ENCODE measurements around the gene NQO2.

NQO2 gene

GRCh38 chr6:2962004-2962403, 37.7 kb upstream of the NQO2 start:
- TF ChIP-seq EZH2 (IDR thresholded peaks at IDR 0.05; ENCODE audit: borderline replicate concordance, low read depth, low read length, severe bottlenecking) = no peak
- TF ChIP-seq CTCF (IDR thresholded peaks at IDR 0.05; ENCODE audit: borderline replicate concordance, extremely low read depth, low read length, poor library complexity, severe bottlenecking) = no peak
- Histone ChIP-seq H3K4me2 (ENCODE audit: insufficient read depth, low read length) (no peak overlapping the region), H3K27me3 (ENCODE audit: insufficient read depth, low read length, poor library complexity) (peaks cover 43% of the 10 kb centered on the region), H3K27ac (ENCODE audit: low read length) (no peak overlapping the region), H3K9ac (ENCODE audit: low read depth, low read length) (no peak overlapping the region), H3K4me1 (ENCODE audit: insufficient read depth, low read length) (no peaks in the 10 kb centered on the region), H4K20me1 (ENCODE audit: insufficient read depth, low read length) (no peaks in the 10 kb centered on the region), H3K36me3 (ENCODE audit: insufficient read depth, low read length) (no peaks in the 10 kb centered on the region), H2AFZ (ENCODE audit: low read depth, low read length) (no peak overlapping the region), H3K79me2 (ENCODE audit: insufficient read depth, low read length) (no peaks in the 10 kb centered on the region), H3K9me3 (ENCODE audit: insufficient read depth, low read length, severe bottlenecking) (no peaks in the 10 kb centered on the region), H3K4me3 (ENCODE audit: low read depth in 1 of 2, low read length in 2 of 2) (no peak overlapping the region)
- DNase-seq (no peak), ATAC-seq (ENCODE audit: insufficient read depth, low read depth) (no peak)

DNA sequence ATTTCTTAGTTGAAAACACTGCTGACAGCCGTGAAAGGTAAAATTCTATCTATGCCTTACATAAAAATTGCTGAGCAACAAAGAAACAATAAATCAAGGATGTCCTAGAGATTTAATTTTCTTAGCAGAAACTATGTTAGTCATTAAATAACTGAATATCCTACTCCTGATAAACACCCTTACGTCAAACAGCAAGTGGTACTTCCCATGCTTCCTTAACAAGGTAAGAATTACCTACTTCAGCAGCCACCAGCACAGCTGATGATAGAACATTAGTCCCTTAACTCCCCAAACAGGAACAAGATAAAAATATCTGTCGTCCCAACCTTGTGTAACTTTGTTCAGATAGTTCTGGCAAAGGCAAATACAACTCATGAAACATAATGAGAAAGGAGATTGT, 37.1 kb upstream of the NQO2 start:
- Histone ChIP-seq H3K27ac (ENCODE audit: low read length) (no peak overlapping the region), H3K4me2 (ENCODE audit: insufficient read depth, low read length) (no peak overlapping the region), H3K36me3 (ENCODE audit: insufficient read depth, low read length) (no peaks in the 10 kb centered on the region), H3K4me3 (ENCODE audit: low read depth in 1 of 2, low read length in 2 of 2) (no peak overlapping the region), H4K20me1 (ENCODE audit: insufficient read depth, low read length) (no peaks in the 10 kb centered on the region), H3K9me3 (ENCODE audit: insufficient read depth, low read length, severe bottlenecking) (no peaks in the 10 kb centered on the region), H3K27me3 (ENCODE audit: insufficient read depth, low read length, poor library complexity) (peaks cover 43% of the 10 kb centered on the region), H3K4me1 (ENCODE audit: insufficient read depth, low read length) (no peaks in the 10 kb centered on the region), H3K9ac (ENCODE audit: low read depth, low read length) (no peak overlapping the region), H3K79me2 (ENCODE audit: insufficient read depth, low read length) (no peaks in the 10 kb centered on the region), H2AFZ (ENCODE audit: low read depth, low read length) (no peak overlapping the region)
- ATAC-seq (ENCODE audit: insufficient read depth, low read depth) = no peak
- TF ChIP-seq EZH2 (IDR thresholded peaks at IDR 0.05; ENCODE audit: borderline replicate concordance, low read depth, low read length, severe bottlenecking) (no peak), CTCF (IDR thresholded peaks at IDR 0.05; ENCODE audit: borderline replicate concordance, extremely low read depth, low read length, poor library complexity, severe bottlenecking) (no peak)
- DNase-seq = no peak

- Histone ChIP-seq H3K4me2 (ENCODE audit: insufficient read depth, low read length) (no peak overlapping the region), H3K4me3 (ENCODE audit: low read depth in 1 of 2, low read length in 2 of 2) (no peak overlapping the region), H3K79me2 (ENCODE audit: insufficient read depth, low read length) (no peaks in the 10 kb centered on the region), H3K4me1 (ENCODE audit: insufficient read depth, low read length) (no peaks in the 10 kb centered on the region), H3K9me3 (ENCODE audit: insufficient read depth, low read length, severe bottlenecking) (no peaks in the 10 kb centered on the region), H3K36me3 (ENCODE audit: insufficient read depth, low read length) (no peaks in the 10 kb centered on the region), H3K9ac (ENCODE audit: low read depth, low read length) (no peak overlapping the region), H4K20me1 (ENCODE audit: insufficient read depth, low read length) (no peaks in the 10 kb centered on the region), H3K27ac (ENCODE audit: low read length) (no peak overlapping the region), H3K27me3 (ENCODE audit: insufficient read depth, low read length, poor library complexity) (peaks cover 45% of the 10 kb centered on the region), H2AFZ (ENCODE audit: low read depth, low read length) (no peak overlapping the region)
- DNase-seq (no peak), ATAC-seq (ENCODE audit: insufficient read depth, low read depth) (no peak)
- TF ChIP-seq CTCF (IDR thresholded peaks at IDR 0.05; ENCODE audit: borderline replicate concordance, extremely low read depth, low read length, poor library complexity, severe bottlenecking) (no peak), EZH2 (IDR thresholded peaks at IDR 0.05; ENCODE audit: borderline replicate concordance, low read depth, low read length, severe bottlenecking) (no peak)
Observed at GRCh38 chr6:2963756-2964155, 35.9 kb upstream of the NQO2 start.

All from DND-41 (cell line).